NCI-H1930 (cell line): ENCODE results near the gene ZNF780B.
A peak's percentile ranks its signal among the peaks of the same experiment; 100 is the strongest.
"Not testable (repeated sequence)": the region's sequence is repeated elsewhere in the genome, so short reads cannot be mapped to it uniquely, and the experiment has no call there.

Experiments
- DNase-seq, 2 experiments: peaks; one replicate each; lab custom pipeline; 2025; lab: John Stamatoyannopoulos, UW

The ZNF780B gene

GRCh38 chr19:40038047-40038446 lies 18.0 kb downstream of the ZNF780B start:
- not testable (repeated sequence) for DNase-seq

- DNase-seq, result no peak
These were observed 20.0 kb downstream of the ZNF780B start for GRCh38 chr19:40035996-40036395.

- DNase-seq, result no peak
These were observed 22.0 kb downstream of the ZNF780B start for GRCh38 chr19:40033989-40034560.

GRCh38 chr19:40026597-40026970 lies 29.4 kb downstream of the ZNF780B start:
- DNase-seq, result no peak

- DNase-seq, result no peak
These were observed 30.0 kb downstream of the ZNF780B start for GRCh38 chr19:40025938-40026596.

GRCh38 chr19:40023969-40024368 lies 32.1 kb downstream of the ZNF780B start:
- no peak for DNase-seq

- DNase-seq, result no peak
These were observed 42.0 kb downstream of the ZNF780B start for GRCh38 chr19:40013991-40014390.

- no peak for DNase-seq
These were observed 46.4 kb downstream of the ZNF780B start for GRCh38 chr19:40009674-40010073.

GRCh38 chr19:40006273-40006691 lies 49.7 kb downstream of the ZNF780B start:
- DNase-seq, result no peak

- no peak for DNase-seq
These were observed 50.2 kb downstream of the ZNF780B start for GRCh38 chr19:40005691-40006272.

- DNase-seq, result no peak
These were observed 57.5 kb downstream of the ZNF780B start for GRCh38 chr19:39998501-39998900.

GRCh38 chr19:39997638-39998216 lies 58.3 kb downstream of the ZNF780B start:
- DNase-seq, result no peak

GRCh38 chr19:39996811-39997637 lies 59.0 kb downstream of the ZNF780B start, which contains the start of gene ZNF546:
Gene ZNF546, plus strand, starts transcription at chr19:39997060. Its CDS starts 1,267 bp downstream, at chr19:39998327.
- DNase-seq, result peak; percentile 76 to 86

GRCh38 chr19:39996218-39996810 lies 59.7 kb downstream of the ZNF780B start:
- peak in 1 of 2 experiments; percentile 52 for DNase-seq

- DNase-seq, result no peak
These were observed 60.2 kb downstream of the ZNF780B start for GRCh38 chr19:39995794-39996193.

- DNase-seq, result no peak
These were observed 61.7 kb downstream of the ZNF780B start for GRCh38 chr19:39994361-39994760.

GRCh38 chr19:39993605-39994004 lies 62.4 kb downstream of the ZNF780B start:
- DNase-seq, result no peak

- no peak for DNase-seq
These were observed 68.4 kb downstream of the ZNF780B start for GRCh38 chr19:39987596-39987995.

- DNase-seq, result no peak
These were observed 68.9 kb downstream of the ZNF780B start for GRCh38 chr19:39987167-39987566.

- DNase-seq, result no peak
These were observed 69.4 kb downstream of the ZNF780B start for GRCh38 chr19:39986643-39987042.

- DNase-seq, result no peak
These were observed 72.2 kb downstream of the ZNF780B start for GRCh38 chr19:39983695-39984300.
